Sigmoid colon (tissue), 7 donors: Measurements from ENCODE around the gene NDE1. TPM values are rescaled to one million over a fixed set of nuclear protein-coding genes. Genes with fewer than 3 reads are reported as not detected.
"Not testable (repeated sequence)": the region's sequence is repeated elsewhere in the genome, so short reads cannot be mapped to it uniquely, and the experiment has no call there.

Experiments
- DNase-seq: peaks from one replicate; pipeline ENCODE4 v3.0.0-alpha.2; 2019
- H3K27ac ChIP-seq, 4 donors: fragments of 200-600 bp; sonication (generic); one replicate each; pipeline ENCODE4 v1.5.1; 2016 to 2019; ENCODE audit warnings: mild to moderate bottlenecking in 1 of 4
- H3K27me3 ChIP-seq, 3 donors: fragments of 200-600 bp; sonication (generic); one replicate each; pipeline ENCODE4 v1.5.1; 2019; ENCODE audit warnings: mild to moderate bottlenecking in 1 of 3
- H3K36me3 ChIP-seq, 4 donors: fragments of 200-600 bp; sonication (generic); one replicate each; pipeline ENCODE4 v1.5.1; 2016 to 2019
- H3K4me1 ChIP-seq, 4 donors: fragments of 200-600 bp; sonication (generic); one replicate each; pipeline ENCODE4 v1.5.1; 2017 to 2019
- H3K4me3 ChIP-seq, 4 donors: fragments of 200-600 bp; sonication (generic); one replicate each; pipeline ENCODE4 v1.5.1; 2017 to 2019; ENCODE audit warnings: mild to moderate bottlenecking in 2 of 4, moderate library complexity in 1 of 4
- H3K9me3 ChIP-seq, 4 donors: fragments of 200-600 bp in 3 of 4; sonication (generic) in 3 of 4; one replicate each; pipeline versions ENCODE4 v1.5.1 to v1.6.1; 2013 to 2019
- EP300 ChIP-seq, 4 donors: sonication (generic); formaldehyde crosslinking; IDR thresholded peaks; one replicate each; pipeline ENCODE4 v1.6.1; 2017; ENCODE audit warnings: antibody characterized with exemption in 4 of 4
- POLR2A ChIP-seq, 2 donors: fragments of 450-650 bp; IDR thresholded peaks; one replicate each; pipeline ENCODE4 v1.6.1; 2016; ENCODE audit warnings: antibody characterized with exemption in 2 of 2, mild to moderate bottlenecking in 2 of 2, moderate library complexity in 2 of 2
- POLR2AphosphoS5 ChIP-seq, 4 donors: sonication (generic); formaldehyde crosslinking; IDR thresholded peaks; one replicate each; pipeline ENCODE4 v1.6.1; 2017; ENCODE audit warnings: antibody characterized with exemption in 4 of 4
- WGBS, 2 donors: extraction: QIAGEN DNeasy Blood & Tissue Kit; methylation state at CpG; one replicate each; pipeline ENCODE4 v1.1.7; 2013; 5-methylcytosine and 5-hydroxymethylcytosine counted together
- intact Hi-C: fragments of 100-400 bp; cut with DNase I; formaldehyde crosslinking; loops from one replicate; pipeline ENCODE4 v1.15.1; 2023
- polyA plus RNA-seq, 3 donors: library from polyadenylated mRNA; stranded (reverse); fragments of 200-250 nt; gene quantifications; one replicate each; pipeline ENCODE4 v1.2.3, GENCODE V29; 2013
- total RNA-seq, 4 donors: library from RNA; depleted of rRNA; stranded (reverse); fragments of >200 nt; gene quantifications; one replicate each; pipeline ENCODE4 v1.1.0, GENCODE V29; 2016
- TF ChIP-seq, protein P1 (sequence below), 4 experiments: fragments of 450-650 bp in 3 of 4; fragments of 200-600 bp in 1 of 4; IDR thresholded peaks; one replicate each; pipeline ENCODE4 v1.5.1; 2016 to 2019; ENCODE audit warnings: antibody characterized with exemption in 4 of 4, mild to moderate bottlenecking in 3 of 4, moderate library complexity in 2 of 4
- donor health status: healthy with polysubstance abuse.
- donor health status: Bipolar disorder and iron deficiency.
- donor health status: healthy.

Gene NDE1
- total and polyA plus RNA-seq, 7 donors: 11.3 to 86.1 (median 29.3) TPM

DNA sequence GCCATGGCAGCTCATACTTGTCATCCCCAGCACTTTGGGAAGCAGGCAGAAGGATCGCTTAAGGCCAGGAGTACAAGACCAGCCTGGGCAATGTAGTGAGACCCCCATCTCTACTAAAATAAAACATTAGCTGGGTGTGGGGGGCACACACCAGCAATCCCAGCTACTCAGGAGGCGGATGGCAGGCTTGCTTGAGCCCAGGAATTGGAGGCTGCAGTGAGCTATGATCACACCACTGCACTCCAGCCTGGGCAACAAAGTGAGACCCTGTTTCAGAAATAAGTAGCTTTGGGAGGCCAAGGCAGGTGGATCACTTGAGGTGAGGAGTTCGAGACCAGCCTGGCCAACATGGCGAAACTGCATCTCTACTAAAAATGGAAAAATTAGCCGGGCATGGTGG, 77.7 kb downstream of the NDE1 start:
- H3K9me3 ChIP-seq, DNase-seq, H3K27me3 ChIP-seq, H3K4me3 ChIP-seq, intact Hi-C loops: not testable (repeated sequence)
- Histone ChIP-seq H3K36me3 (peaks cover 78 to 100% (median 94%) of the 10 kb centered on the region in 4 donors), H3K4me1 (peaks cover 3 to 38% (median 15%) of the 10 kb centered on the region in 4 donors), H3K27ac (peak overlapping the region; percentile 50 to 71 (median 67))
- 97% methylated on average over 5 of the region's 5 CpGs for WGBS, 2 donors
- TF ChIP-seq POLR2AphosphoS5 (IDR thresholded peaks at IDR 0.05): peak in 1 of 4 donors; percentile 6

DNA sequence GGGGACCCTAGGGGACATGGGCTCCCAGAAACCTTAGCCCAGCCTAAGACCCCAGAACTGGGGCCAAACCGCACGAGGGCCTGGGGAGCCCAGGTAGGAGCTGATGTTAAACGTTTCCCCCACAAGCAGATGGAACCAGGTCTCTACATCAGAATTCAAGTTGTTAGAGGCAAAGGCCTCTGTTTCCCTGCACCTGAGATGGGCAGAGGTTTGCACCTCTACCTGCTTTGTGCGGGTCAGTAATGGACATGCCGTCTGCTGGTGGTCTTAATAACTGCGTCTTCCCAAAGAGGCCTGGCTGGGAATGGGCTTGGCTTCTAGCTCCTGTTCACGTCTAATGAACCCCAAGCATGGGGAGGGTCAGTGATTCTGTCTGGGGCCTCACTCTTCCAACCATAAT, 79.1 kb downstream of the NDE1 start:
- peak overlapping the region; percentile 45 to 71 (median 67) for H3K27ac ChIP-seq
- no peak for TF ChIP-seq POLR2A (IDR thresholded peaks at IDR 0.05)
- peak in 3 of 4 donors; percentile 23 to 47 (median 34) for TF ChIP-seq POLR2AphosphoS5 (IDR thresholded peaks at IDR 0.05)
- H3K4me3 ChIP-seq: no peak overlapping the region
- intact Hi-C loops: no loop called here
- H3K36me3 ChIP-seq: peaks cover 75 to 100% (median 95%) of the 10 kb centered on the region in 4 donors
- H3K27me3 ChIP-seq: no peaks in the 10 kb centered on the region
- H3K9me3 ChIP-seq: no peaks in the 10 kb centered on the region
- DNase-seq: no peak
- 93 to 95% methylated on average over 7 of the region's 7 CpGs for WGBS, 2 donors
- peaks cover 3 to 29% (median 18%) of the 10 kb centered on the region in 4 donors for H3K4me1 ChIP-seq

DNA sequence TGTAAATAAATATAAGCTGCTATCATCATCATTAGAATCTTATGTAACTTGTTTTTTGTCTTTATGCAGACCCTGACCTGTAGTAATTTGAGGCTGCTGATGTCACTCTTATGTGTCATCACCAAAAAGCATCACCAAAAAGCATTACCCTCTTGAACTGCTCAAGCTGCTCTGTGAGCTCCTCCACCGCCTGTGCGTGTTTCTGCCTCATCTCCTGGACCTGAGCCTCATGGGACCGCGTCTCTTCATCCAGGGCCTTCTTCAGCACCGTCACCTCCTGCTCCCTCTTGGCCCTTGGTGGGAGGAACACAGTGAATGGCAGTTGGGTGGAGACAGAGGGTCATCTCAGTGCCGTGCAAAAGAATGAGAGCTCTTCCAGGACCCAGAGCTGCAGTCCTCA, 82.4 kb downstream of the NDE1 start:
- no peak overlapping the region for H3K4me3 ChIP-seq
- intact Hi-C loops: no loop called here
- DNase-seq: no peak
- H3K9me3 ChIP-seq: no peaks in the 10 kb centered on the region
- peak overlapping the region; percentile 23 to 71 (median 56) for H3K27ac ChIP-seq
- H3K36me3 ChIP-seq: peaks cover 76 to 100% (median 95%) of the 10 kb centered on the region in 4 donors
- TF ChIP-seq EP300 (IDR thresholded peaks at IDR 0.05) (no peak), POLR2A (IDR thresholded peaks at IDR 0.05) (no peak), POLR2AphosphoS5 (IDR thresholded peaks at IDR 0.05) (peak; percentile 51 to 73 (median 62))
- TF ChIP-seq, protein P1, sequence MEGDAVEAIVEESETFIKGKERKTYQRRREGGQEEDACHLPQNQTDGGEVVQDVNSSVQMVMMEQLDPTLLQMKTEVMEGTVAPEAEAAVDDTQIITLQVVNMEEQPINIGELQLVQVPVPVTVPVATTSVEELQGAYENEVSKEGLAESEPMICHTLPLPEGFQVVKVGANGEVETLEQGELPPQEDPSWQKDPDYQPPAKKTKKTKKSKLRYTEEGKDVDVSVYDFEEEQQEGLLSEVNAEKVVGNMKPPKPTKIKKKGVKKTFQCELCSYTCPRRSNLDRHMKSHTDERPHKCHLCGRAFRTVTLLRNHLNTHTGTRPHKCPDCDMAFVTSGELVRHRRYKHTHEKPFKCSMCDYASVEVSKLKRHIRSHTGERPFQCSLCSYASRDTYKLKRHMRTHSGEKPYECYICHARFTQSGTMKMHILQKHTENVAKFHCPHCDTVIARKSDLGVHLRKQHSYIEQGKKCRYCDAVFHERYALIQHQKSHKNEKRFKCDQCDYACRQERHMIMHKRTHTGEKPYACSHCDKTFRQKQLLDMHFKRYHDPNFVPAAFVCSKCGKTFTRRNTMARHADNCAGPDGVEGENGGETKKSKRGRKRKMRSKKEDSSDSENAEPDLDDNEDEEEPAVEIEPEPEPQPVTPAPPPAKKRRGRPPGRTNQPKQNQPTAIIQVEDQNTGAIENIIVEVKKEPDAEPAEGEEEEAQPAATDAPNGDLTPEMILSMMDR (IDR thresholded peaks at IDR 0.05): no peak
- no peaks in the 10 kb centered on the region for H3K27me3 ChIP-seq
- WGBS, 2 donors: 92 to 93% methylated on average over 6 of the region's 6 CpGs
- peaks cover 3 to 43% (median 16%) of the 10 kb centered on the region in 4 donors for H3K4me1 ChIP-seq

DNA sequence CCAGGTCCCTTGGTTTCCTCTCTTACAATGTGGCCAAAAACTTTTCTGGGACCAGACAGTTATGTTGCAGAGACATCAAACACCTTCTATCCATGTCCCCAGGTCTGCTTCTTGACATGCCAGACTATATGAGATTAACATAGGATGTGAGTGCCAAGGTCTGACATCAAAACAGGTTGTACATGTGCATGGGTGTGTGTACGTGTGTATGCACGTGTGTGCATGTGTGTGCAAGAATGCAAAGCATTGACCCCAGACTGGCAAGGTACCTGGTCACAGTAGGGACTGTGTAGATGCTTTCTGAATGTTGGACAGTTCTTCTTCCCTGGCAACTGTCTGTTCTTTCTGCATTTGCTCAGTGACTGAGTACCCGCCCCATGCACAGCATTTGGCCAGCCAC, 85.6 kb downstream of the NDE1 start:
- H3K27me3 ChIP-seq: no peaks in the 10 kb centered on the region
- peak overlapping the region in 1 of 4 donors; percentile 48 for H3K27ac ChIP-seq
- 94 to 95% methylated on average over 3 of the region's 3 CpGs for WGBS, 2 donors
- H3K9me3 ChIP-seq: no peaks in the 10 kb centered on the region
- intact Hi-C loops: no loop called here
- peak; percentile 16 to 59 (median 44) for TF ChIP-seq POLR2AphosphoS5 (IDR thresholded peaks at IDR 0.05)
- TF ChIP-seq, protein P1 (IDR thresholded peaks at IDR 0.05): no peak
- peaks cover 75 to 100% (median 99%) of the 10 kb centered on the region in 4 donors for H3K36me3 ChIP-seq
- DNase-seq: no peak
- H3K4me1 ChIP-seq: peaks cover 0 to 42% (median 15%) of the 10 kb centered on the region in 4 donors
- no peak overlapping the region for H3K4me3 ChIP-seq

DNA sequence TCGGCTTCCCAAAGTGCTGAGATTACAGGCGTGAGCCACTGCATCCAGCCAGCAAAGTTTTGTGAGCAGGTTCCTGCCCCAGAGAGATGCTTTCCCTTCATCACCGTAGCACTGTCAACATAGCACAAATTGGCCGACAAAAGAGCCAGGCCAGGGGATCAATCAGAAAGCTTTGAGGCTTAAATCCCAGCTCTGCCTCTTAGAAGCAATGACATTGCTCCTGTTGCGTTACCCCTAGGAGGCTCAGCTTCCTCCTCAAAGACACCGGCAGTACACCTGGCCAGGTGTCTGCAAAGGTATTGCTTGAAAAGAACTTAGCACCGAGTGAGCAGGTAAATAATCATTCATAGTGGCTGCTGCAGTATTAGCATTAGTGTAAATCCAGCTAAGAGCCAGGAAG, 86.5 kb downstream of the NDE1 start:
- H3K36me3 ChIP-seq: peaks cover 84 to 100% (median 99%) of the 10 kb centered on the region in 4 donors
- no peaks in the 10 kb centered on the region for H3K27me3 ChIP-seq
- no peak for DNase-seq
- WGBS, 2 donors: 86 to 87% methylated on average over 7 of the region's 7 CpGs
- H3K9me3 ChIP-seq: no peaks in the 10 kb centered on the region
- TF ChIP-seq POLR2AphosphoS5 (IDR thresholded peaks at IDR 0.05) (no peak), EP300 (IDR thresholded peaks at IDR 0.05) (no peak), POLR2A (IDR thresholded peaks at IDR 0.05) (no peak)
- TF ChIP-seq, protein P1 (IDR thresholded peaks at IDR 0.05): no peak
- H3K4me3 ChIP-seq: no peak overlapping the region
- intact Hi-C loops: no loop called here
- peak overlapping the region in 3 of 4 donors; percentile 7 to 48 (median 30) for H3K27ac ChIP-seq
- H3K4me1 ChIP-seq: peaks cover 0 to 46% (median 14%) of the 10 kb centered on the region in 4 donors
